Measurements from ENCODE around the gene COA8. TPM values are rescaled to one million over a fixed set of nuclear protein-coding genes. Genes with fewer than 3 reads are reported as not detected.

The COA8 gene
- total and polyA plus RNA-seq, 2 donors (not counting 1 experiment from before 2014, with no cell fraction given) = 25.5 to 26.4 TPM

DNA sequence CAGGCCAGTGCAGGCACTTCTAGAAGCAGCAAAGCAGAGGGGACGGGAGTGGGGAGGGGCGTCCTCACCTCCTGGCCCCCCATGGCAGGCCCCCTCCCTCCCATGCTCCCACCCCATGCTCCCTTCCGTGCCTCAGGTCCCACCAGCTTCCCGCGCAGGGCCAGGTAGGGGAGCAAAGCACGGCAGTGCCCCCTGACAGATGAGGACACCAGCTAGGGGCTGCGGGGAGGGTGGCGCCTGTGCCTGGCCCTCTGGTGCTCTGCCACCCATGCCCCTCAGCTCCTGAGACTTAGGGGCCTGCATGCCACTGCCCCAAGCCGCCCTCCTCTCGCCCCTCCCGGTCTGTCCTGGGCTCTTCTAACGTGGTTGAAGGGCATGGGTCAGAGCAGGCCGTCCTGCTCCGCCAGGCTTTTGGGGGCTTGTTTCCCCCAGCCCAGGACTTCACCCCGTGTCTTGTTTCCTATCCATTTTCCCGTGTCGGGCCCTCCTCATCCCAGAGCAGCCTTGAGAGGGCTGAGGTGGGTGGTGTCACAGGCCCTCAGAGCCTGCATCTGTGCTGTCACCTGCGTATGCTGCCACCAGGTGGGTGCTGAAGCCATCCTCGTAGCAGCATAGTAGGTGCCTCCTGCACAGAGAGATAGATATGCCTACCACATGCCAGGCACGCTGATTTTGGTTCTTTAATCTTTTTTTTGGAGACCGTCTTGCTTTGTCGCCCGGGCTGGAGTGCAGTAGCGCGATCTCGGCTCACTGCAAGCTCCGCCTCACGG is 23.5 kb upstream of the COA8 start:
- H3K27ac ChIP-seq (ENCODE audit: insufficient read depth, low read length) = no peak overlapping the region
- H3K9ac ChIP-seq (ENCODE audit: insufficient read depth, low read length) = no peak overlapping the region

DNA sequence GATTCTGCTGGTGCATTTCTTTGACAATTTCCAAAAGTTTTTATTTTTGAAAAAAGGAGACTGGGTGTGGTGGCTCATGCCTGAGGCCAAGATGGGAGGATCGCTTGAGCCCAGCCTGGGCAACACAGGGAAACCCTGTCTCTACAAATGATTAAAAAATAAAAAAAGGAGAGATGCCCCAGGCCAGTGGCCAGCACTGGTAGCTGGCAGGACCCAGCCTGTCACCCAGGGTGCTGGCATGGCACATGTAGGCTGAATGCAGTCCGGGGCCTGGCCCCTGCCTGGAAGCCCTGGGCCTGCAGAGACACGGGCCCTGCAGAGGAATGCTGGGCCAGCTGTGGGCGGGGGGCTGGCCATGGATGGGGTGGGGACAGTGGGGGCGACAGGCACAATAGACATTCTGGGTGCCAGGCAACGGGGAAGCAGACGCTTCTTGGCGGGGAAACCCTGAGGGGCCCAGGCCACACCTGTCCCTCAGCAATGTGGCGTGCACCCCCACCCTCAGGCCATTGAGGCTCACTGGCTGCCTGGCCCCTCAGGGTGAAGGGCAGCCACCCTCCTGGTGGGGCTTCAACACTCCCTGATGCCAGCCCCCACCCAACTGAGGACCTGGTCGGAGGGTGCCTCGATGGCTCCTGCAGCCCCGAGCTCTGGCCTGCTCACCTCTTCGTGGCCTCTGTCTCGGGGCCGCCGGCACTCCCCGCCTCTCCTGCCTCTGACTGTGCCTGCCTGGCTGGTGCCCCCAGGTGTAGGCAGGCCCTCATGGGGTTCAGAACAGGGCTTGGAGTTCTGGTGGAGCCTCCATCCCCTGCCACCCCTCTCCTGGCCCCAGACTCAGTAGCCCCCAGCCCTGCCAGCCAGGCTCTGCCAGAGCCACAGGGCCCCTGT is 21.7 kb upstream of the COA8 start:
- DNase-seq (ENCODE audit: low read depth in 2 of 2) = no peak
- H3K27ac ChIP-seq (ENCODE audit: insufficient read depth, low read length) = peak overlapping the region; percentile 87
- no peaks in the 10 kb centered on the region for H3K9me3 ChIP-seq (ENCODE audit: control insufficient read depth, insufficient read depth, low read depth, low read length)
- H3K9ac ChIP-seq (ENCODE audit: insufficient read depth, low read length) = peak overlapping the region; percentile 16
- H3K36me3 ChIP-seq (ENCODE audit: control insufficient read depth, insufficient read depth, low read length) = no peaks in the 10 kb centered on the region
- peak overlapping the region; percentile 91 for H3K4me2 ChIP-seq (ENCODE audit: extremely low read depth, insufficient read depth, low read length)
- peaks cover 46% of the 10 kb centered on the region for H3K4me1 ChIP-seq (ENCODE audit: control insufficient read depth, extremely low read depth, insufficient read depth, low read length)
- no peaks in the 10 kb centered on the region for H3K27me3 ChIP-seq (ENCODE audit: control insufficient read depth, insufficient read depth, low read length)
- H3K79me2 ChIP-seq (ENCODE audit: control insufficient read depth, insufficient read depth, low read length) = no peaks in the 10 kb centered on the region
- TF ChIP-seq, protein P1, sequence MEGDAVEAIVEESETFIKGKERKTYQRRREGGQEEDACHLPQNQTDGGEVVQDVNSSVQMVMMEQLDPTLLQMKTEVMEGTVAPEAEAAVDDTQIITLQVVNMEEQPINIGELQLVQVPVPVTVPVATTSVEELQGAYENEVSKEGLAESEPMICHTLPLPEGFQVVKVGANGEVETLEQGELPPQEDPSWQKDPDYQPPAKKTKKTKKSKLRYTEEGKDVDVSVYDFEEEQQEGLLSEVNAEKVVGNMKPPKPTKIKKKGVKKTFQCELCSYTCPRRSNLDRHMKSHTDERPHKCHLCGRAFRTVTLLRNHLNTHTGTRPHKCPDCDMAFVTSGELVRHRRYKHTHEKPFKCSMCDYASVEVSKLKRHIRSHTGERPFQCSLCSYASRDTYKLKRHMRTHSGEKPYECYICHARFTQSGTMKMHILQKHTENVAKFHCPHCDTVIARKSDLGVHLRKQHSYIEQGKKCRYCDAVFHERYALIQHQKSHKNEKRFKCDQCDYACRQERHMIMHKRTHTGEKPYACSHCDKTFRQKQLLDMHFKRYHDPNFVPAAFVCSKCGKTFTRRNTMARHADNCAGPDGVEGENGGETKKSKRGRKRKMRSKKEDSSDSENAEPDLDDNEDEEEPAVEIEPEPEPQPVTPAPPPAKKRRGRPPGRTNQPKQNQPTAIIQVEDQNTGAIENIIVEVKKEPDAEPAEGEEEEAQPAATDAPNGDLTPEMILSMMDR (conservative IDR thresholded peaks at IDR 0.05 in 1 of 2, IDR thresholded peaks at IDR 0.05 in 1 of 2; ENCODE audit: low read depth in 1 of 2, low read length in 2 of 2) = no peak
- H2AFZ ChIP-seq (ENCODE audit: low read length) = no peak overlapping the region
- no peaks in the 10 kb centered on the region for H4K20me1 ChIP-seq (ENCODE audit: control insufficient read depth, extremely low read depth, insufficient read depth, low read length)
- peak overlapping the region in 1 of 4 experiments; percentile 14 for H3K4me3 ChIP-seq (replicated peaks in 1 of 4; ENCODE audit: control extremely low read depth in 1 of 4, insufficient read depth in 1 of 4, low read depth in 3 of 4, low read length in 4 of 4)

More for the DNA sequence above, 23.5 kb upstream of the COA8 start:
- peaks cover 5% of the 10 kb centered on the region for H3K36me3 ChIP-seq (ENCODE audit: control insufficient read depth, insufficient read depth, low read length)
- DNase-seq (ENCODE audit: low read depth in 2 of 2) = no peak
- H3K4me2 ChIP-seq (ENCODE audit: extremely low read depth, insufficient read depth, low read length) = no peak overlapping the region
- no peaks in the 10 kb centered on the region for H3K9me3 ChIP-seq (ENCODE audit: control insufficient read depth, insufficient read depth, low read depth, low read length)
- H3K79me2 ChIP-seq (ENCODE audit: control insufficient read depth, insufficient read depth, low read length) = no peaks in the 10 kb centered on the region
- H4K20me1 ChIP-seq (ENCODE audit: control insufficient read depth, extremely low read depth, insufficient read depth, low read length) = no peaks in the 10 kb centered on the region
- no peaks in the 10 kb centered on the region for H3K27me3 ChIP-seq (ENCODE audit: control insufficient read depth, insufficient read depth, low read length)
- H2AFZ ChIP-seq (ENCODE audit: low read length) = no peak overlapping the region
- peaks cover 46% of the 10 kb centered on the region for H3K4me1 ChIP-seq (ENCODE audit: control insufficient read depth, extremely low read depth, insufficient read depth, low read length)
- H3K4me3 ChIP-seq (replicated peaks in 1 of 4; ENCODE audit: control extremely low read depth in 1 of 4, insufficient read depth in 1 of 4, low read depth in 3 of 4, low read length in 4 of 4) = no peak overlapping the region
- TF ChIP-seq EZH2 (IDR thresholded peaks at IDR 0.05; ENCODE audit: low read length, missing control alignments) = no peak
- TF ChIP-seq, protein P1 (conservative IDR thresholded peaks at IDR 0.05 in 1 of 2, IDR thresholded peaks at IDR 0.05 in 1 of 2; ENCODE audit: low read depth in 1 of 2, low read length in 2 of 2) = no peak

All from fibroblast of lung (primary cell).